ENCODE measurements around the gene HNRNPD.
"Not testable (repeated sequence)": the region's sequence is repeated elsewhere in the genome, so short reads cannot be mapped to it uniquely, and the experiment has no call there.

The HNRNPD gene

GRCh38 chr4:82367438-82368097, 6.2 kb downstream of the HNRNPD start:
- TF ChIP-seq, protein P1, sequence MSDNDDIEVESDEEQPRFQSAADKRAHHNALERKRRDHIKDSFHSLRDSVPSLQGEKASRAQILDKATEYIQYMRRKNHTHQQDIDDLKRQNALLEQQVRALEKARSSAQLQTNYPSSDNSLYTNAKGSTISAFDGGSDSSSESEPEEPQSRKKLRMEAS (IDR thresholded peaks at IDR 0.05; ENCODE audit: low read depth, low read length) = no peak
- TF ChIP-seq, protein P2, sequence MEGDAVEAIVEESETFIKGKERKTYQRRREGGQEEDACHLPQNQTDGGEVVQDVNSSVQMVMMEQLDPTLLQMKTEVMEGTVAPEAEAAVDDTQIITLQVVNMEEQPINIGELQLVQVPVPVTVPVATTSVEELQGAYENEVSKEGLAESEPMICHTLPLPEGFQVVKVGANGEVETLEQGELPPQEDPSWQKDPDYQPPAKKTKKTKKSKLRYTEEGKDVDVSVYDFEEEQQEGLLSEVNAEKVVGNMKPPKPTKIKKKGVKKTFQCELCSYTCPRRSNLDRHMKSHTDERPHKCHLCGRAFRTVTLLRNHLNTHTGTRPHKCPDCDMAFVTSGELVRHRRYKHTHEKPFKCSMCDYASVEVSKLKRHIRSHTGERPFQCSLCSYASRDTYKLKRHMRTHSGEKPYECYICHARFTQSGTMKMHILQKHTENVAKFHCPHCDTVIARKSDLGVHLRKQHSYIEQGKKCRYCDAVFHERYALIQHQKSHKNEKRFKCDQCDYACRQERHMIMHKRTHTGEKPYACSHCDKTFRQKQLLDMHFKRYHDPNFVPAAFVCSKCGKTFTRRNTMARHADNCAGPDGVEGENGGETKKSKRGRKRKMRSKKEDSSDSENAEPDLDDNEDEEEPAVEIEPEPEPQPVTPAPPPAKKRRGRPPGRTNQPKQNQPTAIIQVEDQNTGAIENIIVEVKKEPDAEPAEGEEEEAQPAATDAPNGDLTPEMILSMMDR (IDR thresholded peaks at IDR 0.05; ENCODE audit: low read depth, low read length) = no peak
- TF ChIP-seq MYC (IDR thresholded peaks at IDR 0.05; ENCODE audit: low read depth, low read length) (no peak), POLR2A (IDR thresholded peaks at IDR 0.05; ENCODE audit: extremely low read depth, insufficient read length) (no peak)
- no peak for DNase-seq (ENCODE audit: low read depth)
- peak overlapping the region; percentile 90 for H3K4me3 ChIP-seq (ENCODE audit: low read depth, low read length)

- DNase-seq (ENCODE audit: low read depth); H3K4me3 ChIP-seq (ENCODE audit: low read depth, low read length): not testable (repeated sequence)
Observed at GRCh38 chr4:82366431-82366830, 7.4 kb downstream of the HNRNPD start.

DNA sequence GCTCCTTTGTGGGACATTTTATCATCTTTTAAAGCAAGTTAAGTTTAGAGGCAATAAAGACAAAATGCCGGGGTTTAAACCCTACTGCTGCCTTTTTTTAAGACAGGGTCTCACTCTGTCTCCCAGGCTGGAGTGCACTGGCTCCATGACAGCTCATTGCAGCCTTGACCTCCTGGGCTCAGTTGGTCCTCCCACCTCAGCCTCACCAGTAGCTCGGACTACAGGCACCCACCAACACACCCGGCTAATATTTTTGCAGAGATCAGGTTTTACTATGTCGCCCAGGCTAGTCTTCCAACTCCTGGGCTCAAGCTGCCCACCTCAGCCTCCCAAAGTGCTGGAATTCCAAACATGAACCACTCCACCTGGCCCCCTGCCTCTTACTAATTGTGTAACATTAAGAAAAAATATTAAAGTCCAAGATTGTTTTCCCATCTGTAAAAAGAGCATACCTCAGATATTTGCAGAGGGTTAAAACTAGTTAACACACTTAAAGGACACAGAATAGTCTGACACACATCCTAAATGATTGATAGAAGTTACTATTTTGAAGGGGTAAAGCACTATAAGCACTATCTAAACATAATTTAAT, 9.8 kb downstream of the HNRNPD start:
- DNase-seq (ENCODE audit: low read depth) = no peak
- H3K4me3 ChIP-seq (ENCODE audit: low read depth, low read length) = no peak overlapping the region
- TF ChIP-seq POLR2A (IDR thresholded peaks at IDR 0.05; ENCODE audit: extremely low read depth, insufficient read length) (no peak), MYC (IDR thresholded peaks at IDR 0.05; ENCODE audit: low read depth, low read length) (no peak)
- TF ChIP-seq, protein P2 (IDR thresholded peaks at IDR 0.05; ENCODE audit: low read depth, low read length) = no peak
- TF ChIP-seq, protein P1 (IDR thresholded peaks at IDR 0.05; ENCODE audit: low read depth, low read length) = no peak

GRCh38 chr4:82362565-82362964, 11.2 kb downstream of the HNRNPD start:
- no peak overlapping the region for H3K4me3 ChIP-seq (ENCODE audit: low read depth, low read length)
- TF ChIP-seq, protein P1 (IDR thresholded peaks at IDR 0.05; ENCODE audit: low read depth, low read length) = no peak
- no peak for TF ChIP-seq MYC (IDR thresholded peaks at IDR 0.05; ENCODE audit: low read depth, low read length)
- no peak for TF ChIP-seq POLR2A (IDR thresholded peaks at IDR 0.05; ENCODE audit: extremely low read depth, insufficient read length)
- TF ChIP-seq, protein P2 (IDR thresholded peaks at IDR 0.05; ENCODE audit: low read depth, low read length) = no peak
- no peak for DNase-seq (ENCODE audit: low read depth)

GRCh38 chr4:82360298-82361177, 13.3 kb downstream of the HNRNPD start:
- TF ChIP-seq POLR2A (IDR thresholded peaks at IDR 0.05; ENCODE audit: extremely low read depth, insufficient read length) = no peak
- no peak for TF ChIP-seq MYC (IDR thresholded peaks at IDR 0.05; ENCODE audit: low read depth, low read length)
- TF ChIP-seq, protein P2 (IDR thresholded peaks at IDR 0.05; ENCODE audit: low read depth, low read length) = peak; percentile 43
- TF ChIP-seq, protein P1 (IDR thresholded peaks at IDR 0.05; ENCODE audit: low read depth, low read length) = no peak
- no peak overlapping the region for H3K4me3 ChIP-seq (ENCODE audit: low read depth, low read length)
- peak; percentile 57 for DNase-seq (ENCODE audit: low read depth)

GRCh38 chr4:82358847-82359246, 14.9 kb downstream of the HNRNPD start:
- no peak for TF ChIP-seq MYC (IDR thresholded peaks at IDR 0.05; ENCODE audit: low read depth, low read length)
- no peak for DNase-seq (ENCODE audit: low read depth)
- no peak overlapping the region for H3K4me3 ChIP-seq (ENCODE audit: low read depth, low read length)
